ENCODE data around the gene CCDC107. TPM values are rescaled to one million over a fixed set of nuclear protein-coding genes. Genes with fewer than 3 reads are reported as not detected.

CCDC107 gene
- total and polyA plus RNA-seq, 2 experiments from 2014 or later = 6.9 to 18.4 TPM

- Histone ChIP-seq H3K27ac (ENCODE audit: low read depth) (no peak overlapping the region), H3K36me3 (ENCODE audit: insufficient read depth) (no peaks in the 10 kb centered on the region), H3K4me3 (no peak overlapping the region), H4K20me1 (replicated peaks; ENCODE audit: insufficient read depth) (no peaks in the 10 kb centered on the region), H3K27me3 (ENCODE audit: insufficient read depth) (no peaks in the 10 kb centered on the region), H3K79me2 (replicated peaks; ENCODE audit: insufficient read depth) (no peaks in the 10 kb centered on the region), H3F3A (replicated peaks; ENCODE audit: low read depth) (0 out of 2 replicates have a peak, but pooled peaks cover 3% of the 10 kb centered on the region), H2AFZ (no peak overlapping the region), H3K9me2 (ENCODE audit: insufficient read depth) (0 out of 2 replicates have a peak, but pooled peaks cover 3% of the 10 kb centered on the region), H3K4me2 (no peak overlapping the region), H3K4me1 (ENCODE audit: insufficient read depth) (no peaks in the 10 kb centered on the region)
- Mint-ChIP-seq H3K27me3 (ENCODE audit: insufficient read depth, low read depth, poor library complexity) (peaks cover 5% of the 10 kb centered on the region), H3K4me1 (no peaks in the 10 kb centered on the region), H3K9me3 (no peaks in the 10 kb centered on the region), H3K4me3 (no peak overlapping the region), H3K27ac (no peak overlapping the region), H3K36me3 (ENCODE audit: low read depth) (no peaks in the 10 kb centered on the region)
- TF ChIP-seq CREB1 (CRISPR knock-in tag; IDR thresholded peaks at IDR 0.05; ENCODE audit: low read depth) (no peak), STAT1 (IDR thresholded peaks at IDR 0.05; ENCODE audit: unreplicated experiment) (no peak), NANOG (IDR thresholded peaks at IDR 0.05; ENCODE audit: borderline replicate concordance) (no peak), ETS1 (IDR thresholded peaks at IDR 0.05) (no peak), ZNF331 (CRISPR knock-in tag; IDR thresholded peaks at IDR 0.05; ENCODE audit: low read depth) (no peak), ZNF114 (CRISPR knock-in tag; IDR thresholded peaks at IDR 0.05) (no peak), ZNF462 (CRISPR knock-in tag; IDR thresholded peaks at IDR 0.05) (no peak), JUNB (IDR thresholded peaks at IDR 0.05; ENCODE audit: unreplicated experiment) (no peak), POLR2AphosphoS5 (IDR thresholded peaks at IDR 0.05; ENCODE audit: low read depth) (no peak), EZH2phosphoT487 (IDR thresholded peaks at IDR 0.05; ENCODE audit: unreplicated experiment) (no peak)
- no peak for ATAC-seq
- no peak for DNase-seq (ENCODE audit: low spot score)
Measured at GRCh38 chr9:35628389-35628991, 29.6 kb upstream of the CCDC107 start.
